ENCODE data around the gene PSAP. TPM values are rescaled to one million over a fixed set of nuclear protein-coding genes. Genes with fewer than 3 reads are reported as not detected.
"Not testable (repeated sequence)": the region's sequence is repeated elsewhere in the genome, so short reads cannot be mapped to it uniquely, and the experiment has no call there.

PSAP gene
- total RNA-seq, 2 donors from 2014 or later = 488 to 516 TPM

- peak overlapping the region in 2 of 4 donors; percentile 66 to 76 for H3K27ac ChIP-seq
- no peak for ATAC-seq
- intact Hi-C loops (cut with DNase I) = no loop called here
- 52 to 57% methylated on average over 8 of the region's 8 CpGs for WGBS, 2 donors
- no peaks in the 10 kb centered on the region for H3K9me3 ChIP-seq
- peaks cover 14% of the 10 kb centered on the region for H3K4me1 ChIP-seq
- no peak overlapping the region for H3K4me3 ChIP-seq
- H3K36me3 ChIP-seq (replicated peaks in 1 of 2; ENCODE audit: insufficient read depth in 1 of 2, low read depth in 2 of 2) = no peaks in the 10 kb centered on the region
- peaks cover 0 to 4% of the 10 kb centered on the region in 2 donors for H3K27me3 ChIP-seq
- TF ChIP-seq CTCF (IDR thresholded peaks at IDR 0.05) (no peak), POLR2A (IDR thresholded peaks at IDR 0.05) (no peak)
- DNase-seq = no peak
These were observed 37.2 kb upstream of the PSAP start for GRCh38 chr10:71888248-71888622.

DNA sequence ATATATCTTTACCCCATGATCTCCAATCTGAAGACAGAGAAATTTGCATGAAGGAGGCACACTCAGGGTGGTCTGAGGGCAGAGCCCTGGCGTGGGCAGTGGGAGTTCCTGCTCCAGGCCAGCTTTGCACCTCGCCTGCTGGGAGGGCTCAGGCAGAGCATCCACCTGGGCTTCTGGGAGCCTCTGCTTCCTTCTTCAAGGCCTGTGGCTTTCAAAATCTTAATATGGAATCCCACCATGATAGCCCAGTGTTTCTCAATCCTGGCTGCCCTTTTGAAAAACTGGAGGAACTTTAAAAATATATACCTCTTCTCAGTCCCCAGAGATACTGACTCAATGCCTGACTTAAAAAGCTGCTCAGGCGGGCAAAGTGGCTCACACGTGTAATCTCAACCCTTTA, 36.7 kb upstream of the PSAP start:
- Histone ChIP-seq H3K27ac (peak overlapping the region in 1 of 4 donors; percentile 76), H3K4me3 (no peak overlapping the region), H3K4me1 (peaks cover 14% of the 10 kb centered on the region), H3K9me3 (no peaks in the 10 kb centered on the region), H3K36me3 (replicated peaks in 1 of 2; ENCODE audit: insufficient read depth in 1 of 2, low read depth in 2 of 2) (no peaks in the 10 kb centered on the region), H3K27me3 (peaks cover 0 to 4% of the 10 kb centered on the region in 2 donors)
- ATAC-seq (no peak), DNase-seq (no peak)
- TF ChIP-seq POLR2A (IDR thresholded peaks at IDR 0.05) = no peak
- no peak for TF ChIP-seq CTCF (IDR thresholded peaks at IDR 0.05)
- intact Hi-C loops (cut with DNase I) = no loop called here
- WGBS, 2 donors = 55 to 60% methylated on average over 4 of the region's 4 CpGs

GRCh38 chr10:71882813-71883659, 32.0 kb upstream of the PSAP start:
- no peak for DNase-seq
- Histone ChIP-seq H3K4me1 (no peaks in the 10 kb centered on the region), H3K4me3 (no peak overlapping the region), H3K27me3 (no peaks in the 10 kb centered on the region), H3K9me3 (no peaks in the 10 kb centered on the region), H3K36me3 (replicated peaks in 1 of 2; ENCODE audit: insufficient read depth in 1 of 2, low read depth in 2 of 2) (no peaks in the 10 kb centered on the region), H3K27ac (no peak overlapping the region)
- TF ChIP-seq CTCF (IDR thresholded peaks at IDR 0.05) = no peak
- no peak for TF ChIP-seq POLR2A (IDR thresholded peaks at IDR 0.05)
- no peak for ATAC-seq
- intact Hi-C loops (cut with DNase I) = no loop called here
- WGBS, 2 donors = 71 to 72% methylated on average over 10 of the region's 10 CpGs

DNA sequence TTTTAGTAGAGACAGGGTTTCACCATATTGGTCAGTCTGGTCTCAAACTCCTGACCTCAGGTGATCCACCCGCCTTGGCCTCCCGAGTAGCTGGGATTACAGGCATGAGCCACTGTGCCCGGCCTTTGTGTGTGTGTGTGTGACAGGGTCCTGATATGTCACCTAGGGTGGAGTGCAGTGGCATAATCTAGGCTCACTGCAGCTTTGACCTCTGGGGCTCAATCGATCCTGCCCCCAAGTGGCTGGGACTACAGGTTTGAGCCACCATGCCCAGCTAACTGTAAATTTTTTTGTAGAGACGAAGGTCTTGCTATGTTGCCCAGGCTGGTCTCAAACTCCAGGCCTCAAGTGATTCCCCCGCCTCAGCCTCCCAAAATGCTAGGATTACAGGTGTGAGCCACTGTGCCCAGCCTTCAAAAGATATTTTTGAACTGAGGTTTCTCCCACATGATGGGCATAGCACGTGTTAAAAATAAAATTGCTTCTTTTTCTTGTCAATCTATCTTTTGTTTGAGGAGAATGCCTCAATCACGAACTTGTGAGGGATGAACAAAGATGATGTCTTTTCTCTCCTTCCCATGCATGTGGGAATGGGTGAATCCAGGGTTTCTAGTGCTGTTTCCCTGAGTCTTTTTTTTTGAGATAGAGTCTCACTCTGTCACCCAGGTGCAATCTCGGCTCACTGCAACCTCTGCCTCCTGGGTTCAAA, 30.8 kb upstream of the PSAP start:
- Histone ChIP-seq H3K9me3 (no peaks in the 10 kb centered on the region), H3K27ac (no peak overlapping the region), H3K4me1 (no peaks in the 10 kb centered on the region), H3K4me3 (no peak overlapping the region), H3K27me3 (no peaks in the 10 kb centered on the region), H3K36me3 (replicated peaks in 1 of 2; ENCODE audit: insufficient read depth in 1 of 2, low read depth in 2 of 2) (no peaks in the 10 kb centered on the region)
- DNase-seq (no peak), ATAC-seq (no peak)
- WGBS, 2 donors = 78 to 84% methylated on average over 5 to 9 of the region's 9 CpGs
- TF ChIP-seq POLR2A (IDR thresholded peaks at IDR 0.05) = no peak
- no peak for TF ChIP-seq CTCF (IDR thresholded peaks at IDR 0.05)
- intact Hi-C loops (cut with DNase I) = no loop called here

DNA sequence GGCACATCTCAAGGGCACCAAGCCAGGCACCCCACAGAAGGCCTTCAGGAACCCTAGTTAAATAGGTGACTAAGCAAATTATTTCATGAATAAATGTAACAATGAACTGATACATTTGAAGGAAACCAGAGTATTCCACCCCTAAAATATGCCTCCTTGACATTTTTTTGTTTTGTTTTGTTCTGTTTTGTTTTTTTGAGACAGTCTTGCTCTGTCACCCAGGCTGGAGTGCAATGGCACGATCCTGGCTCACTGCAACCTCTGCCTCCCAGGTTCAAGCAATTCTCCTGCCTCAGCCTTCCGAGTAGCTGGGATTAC, 30.2 kb upstream of the PSAP start:
- H3K36me3 ChIP-seq (replicated peaks in 1 of 2; ENCODE audit: insufficient read depth in 1 of 2, low read depth in 2 of 2); intact Hi-C loops (cut with DNase I); DNase-seq; H3K9me3 ChIP-seq; H3K4me1 ChIP-seq; H3K4me3 ChIP-seq; H3K27ac ChIP-seq; H3K27me3 ChIP-seq; ATAC-seq: not testable (repeated sequence)
- WGBS, 2 donors = 85 to 89% methylated on average over 2 of the region's 2 CpGs

All from body of pancreas (tissue), 4 donors.